ENCODE data around the gene CYP3A7.

GRCh38 chr7:99766484-99767099 is 31.6 kb upstream of the CYP3A7 start:
- no peak for TF ChIP-seq CTCF (IDR thresholded peaks at IDR 0.05)
- TF ChIP-seq POLR2AphosphoS5 (IDR thresholded peaks at IDR 0.05): no peak

Measured in prostate gland (tissue), 2 donors.